SKM-1 (cell line): ENCODE measurements around the gene KCNA4.
"Not testable (repeated sequence)": the region's sequence is repeated elsewhere in the genome, so short reads cannot be mapped to it uniquely, and the experiment has no call there.

Experiments
- DNase-seq: peaks from one replicate; lab custom pipeline; 2025; ENCODE audit not compliant: unreplicated experiment; lab: John Stamatoyannopoulos, UW

Gene KCNA4

GRCh38 chr11:30016588-30017363 lies at the start of gene KCNA4:
Gene KCNA4 (minus strand): TSS chr11:30017030. CDS start chr11:30012678, 4,352 bp downstream.
- DNase-seq = no peak

GRCh38 chr11:30062103-30062502 lies 45.3 kb upstream of the KCNA4 start:
- no peak for DNase-seq

DNA sequence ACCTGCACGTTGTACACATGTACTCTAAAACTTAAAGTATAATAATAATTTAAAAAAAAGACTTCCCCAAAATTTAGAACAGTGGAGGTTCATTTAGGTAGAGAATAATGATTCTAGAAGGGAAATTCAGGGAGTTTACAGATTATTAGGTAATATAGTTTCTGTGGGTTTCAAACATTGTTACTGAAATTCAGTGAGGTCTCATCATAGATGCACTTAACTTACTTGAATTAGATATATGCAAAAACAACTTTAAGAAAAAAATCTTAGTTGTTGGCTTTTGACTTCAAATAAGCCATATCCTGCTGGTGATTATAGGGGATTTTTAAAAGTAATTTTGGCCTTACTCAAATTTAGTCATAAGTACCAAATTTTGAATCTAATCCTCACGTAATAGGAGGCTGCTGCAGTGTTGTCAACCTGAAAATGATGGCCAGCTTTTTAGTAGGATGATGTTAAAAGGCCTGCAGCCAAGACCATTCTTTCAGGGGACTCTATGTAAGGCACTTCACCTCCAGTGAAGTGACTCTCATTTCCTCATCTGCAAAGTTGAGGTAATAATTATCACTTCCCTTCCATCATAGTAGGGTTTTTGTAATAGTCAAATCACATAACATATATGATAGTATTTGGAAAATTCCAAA lies 42.5 kb upstream of the KCNA4 start:
- no peak for DNase-seq

GRCh38 chr11:30049214-30049613 lies 32.4 kb upstream of the KCNA4 start:
- no peak for DNase-seq

- no peak for DNase-seq
Measured at GRCh38 chr11:30046578-30046945, 29.7 kb upstream of the KCNA4 start.

DNA sequence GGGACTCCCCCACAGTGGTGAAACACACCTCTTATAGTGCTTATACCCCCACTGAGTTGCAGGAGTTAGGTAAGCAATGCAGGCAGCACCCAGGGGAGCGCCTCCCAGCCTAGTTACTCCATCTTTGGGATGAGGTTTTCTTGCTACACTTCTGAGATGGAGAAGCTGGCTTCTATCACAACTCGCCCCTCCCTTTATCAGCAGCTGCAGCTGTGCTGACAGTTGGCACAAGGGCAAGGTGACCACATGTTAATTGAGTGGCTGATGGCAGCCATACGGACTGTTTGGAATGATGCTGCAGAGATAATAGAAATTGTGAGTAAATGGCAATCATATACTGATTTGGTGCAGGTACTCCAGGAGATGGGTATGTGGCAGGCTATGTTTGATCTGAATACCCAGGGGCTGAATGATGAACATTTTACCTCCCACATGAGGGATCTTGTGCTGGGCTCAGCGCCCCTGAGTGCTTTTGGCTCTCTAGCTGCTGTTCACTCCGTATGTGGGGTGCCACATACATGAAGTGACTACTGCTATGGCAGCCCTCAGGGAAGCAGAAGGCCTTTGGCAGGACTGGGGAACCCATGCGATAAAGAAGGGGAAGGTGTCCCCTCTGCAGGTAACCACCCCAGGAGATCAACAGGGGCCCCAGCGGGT lies 29.2 kb upstream of the KCNA4 start:
- DNase-seq = no peak

GRCh38 chr11:30045144-30045543 lies 28.3 kb upstream of the KCNA4 start:
- no peak for DNase-seq

- DNase-seq = no peak
Measured at GRCh38 chr11:30041171-30041570, 24.3 kb upstream of the KCNA4 start.

DNA sequence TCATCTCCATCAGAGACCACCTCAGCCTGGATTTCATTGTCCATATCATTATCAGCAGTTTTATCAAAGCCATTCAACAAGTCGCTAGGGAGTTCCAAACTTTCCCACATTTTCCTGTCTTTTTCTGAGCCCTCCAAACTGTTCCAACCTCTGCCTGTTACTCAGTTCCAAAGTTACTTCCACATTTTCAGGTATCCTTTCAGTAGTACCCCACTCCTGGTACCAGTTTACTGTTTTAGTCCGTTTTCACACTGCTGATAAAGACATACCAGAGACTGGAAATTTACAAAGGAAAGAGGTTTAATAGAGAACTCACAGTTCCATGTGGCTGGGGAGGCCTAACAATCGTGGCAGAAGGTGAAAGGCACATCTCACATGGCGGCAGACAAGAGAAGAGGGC lies 17.9 kb upstream of the KCNA4 start:
- not testable (repeated sequence) for DNase-seq

GRCh38 chr11:30034166-30034565 lies 17.3 kb upstream of the KCNA4 start:
- not testable (repeated sequence) for DNase-seq

- DNase-seq = no peak
Measured at GRCh38 chr11:30025396-30026139, 8.7 kb upstream of the KCNA4 start.

- DNase-seq = no peak
Measured at GRCh38 chr11:30023074-30023473, 6.2 kb upstream of the KCNA4 start.

GRCh38 chr11:30019481-30019880 lies 2.7 kb upstream of the KCNA4 start:
- no peak for DNase-seq

DNA sequence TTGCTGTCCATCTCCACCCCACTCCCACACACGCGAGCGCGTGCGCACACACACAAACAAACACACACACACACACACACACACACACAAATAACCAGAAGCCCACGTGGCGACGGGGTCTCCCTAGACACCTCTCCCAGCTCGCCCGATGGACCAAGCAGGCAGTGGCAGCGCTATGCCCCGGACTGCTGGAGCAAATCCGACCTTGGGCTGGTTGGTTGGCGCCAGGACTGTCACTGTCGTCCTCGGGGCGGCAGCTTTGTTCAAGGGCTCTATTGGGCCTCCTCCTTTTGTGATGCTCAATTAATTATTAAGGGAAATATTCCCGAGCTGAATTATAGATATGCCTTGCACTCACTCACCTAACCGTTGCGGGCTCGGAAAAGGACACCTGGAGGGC lies 1.7 kb upstream of the KCNA4 start:
- DNase-seq = no peak

DNA sequence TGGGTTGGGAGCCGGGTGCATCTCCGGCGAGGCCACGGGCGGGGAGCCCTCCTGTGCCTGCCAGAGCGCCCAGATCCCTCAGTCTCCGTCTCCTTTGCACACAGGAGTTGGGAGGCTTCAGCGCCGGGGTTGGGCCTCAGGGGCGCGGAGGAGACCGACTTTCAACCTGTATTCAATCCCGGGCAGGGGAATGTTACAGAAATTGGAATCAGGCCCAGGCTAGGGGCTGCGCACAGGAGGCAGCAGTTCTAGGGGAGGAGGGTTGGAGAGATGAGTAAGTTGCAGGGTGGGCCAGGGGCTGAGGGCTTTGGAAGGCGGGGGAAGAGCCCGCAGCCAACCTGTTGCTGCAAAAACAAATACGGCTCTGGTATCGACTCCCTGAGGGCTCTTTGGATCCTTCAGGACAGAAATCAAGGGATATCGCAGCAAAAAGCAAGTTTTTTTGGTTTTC lies 640 bp upstream of the KCNA4 start:
- no peak for DNase-seq

DNA sequence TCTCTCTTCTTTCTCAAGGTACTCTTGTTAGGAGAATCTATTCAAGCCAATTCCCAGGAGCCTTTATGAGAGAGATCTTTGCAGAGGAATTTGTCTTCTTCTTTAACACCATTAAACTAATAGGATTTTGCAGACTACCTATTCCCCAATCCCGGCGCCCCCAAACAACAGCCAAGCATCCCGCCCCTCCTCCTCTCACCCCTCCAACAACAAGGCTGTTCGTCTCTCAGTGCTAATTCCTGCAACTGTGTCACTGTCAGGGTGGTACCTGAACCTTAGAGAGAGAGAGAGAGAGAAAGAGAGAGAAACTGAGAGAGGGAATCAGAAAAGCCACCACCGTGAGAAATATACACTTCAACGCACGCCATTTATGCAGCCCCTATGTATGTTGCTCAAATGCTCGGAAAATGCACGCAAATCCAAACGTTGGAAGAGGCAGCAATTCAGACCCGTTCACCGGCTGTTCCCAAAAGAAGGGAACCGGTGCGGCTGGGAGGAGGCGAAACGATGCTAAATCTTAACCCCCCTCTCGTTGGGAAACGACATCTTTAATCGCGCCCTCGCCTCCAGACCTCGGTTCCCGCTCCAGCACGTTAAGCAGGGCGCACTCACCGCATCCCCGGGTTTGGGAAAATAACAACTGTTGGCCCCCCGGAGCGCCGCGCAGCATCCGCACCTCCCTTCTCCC lies 961 bp downstream of the KCNA4 start:
- no peak for DNase-seq

DNA sequence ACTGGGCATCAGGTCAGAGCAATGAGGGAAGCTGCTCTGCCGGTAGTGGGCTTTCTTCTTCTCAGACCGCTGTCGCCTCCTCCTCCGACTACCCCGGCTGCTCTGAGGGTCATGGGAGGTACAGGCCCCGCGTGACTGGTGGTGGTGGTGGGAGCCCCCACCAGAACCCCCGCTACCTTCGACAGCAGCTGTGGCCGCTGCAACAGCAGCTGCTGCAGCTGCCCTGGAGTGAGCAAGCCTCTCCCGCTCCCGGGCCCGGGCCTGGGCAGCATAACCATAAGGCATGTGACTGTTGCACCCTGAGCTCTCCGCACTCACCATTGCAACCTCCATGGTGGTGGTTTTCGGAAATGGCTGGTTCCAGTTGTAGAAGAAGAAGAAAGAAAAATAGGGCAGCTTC lies 4.5 kb downstream of the KCNA4 start:
- no peak for DNase-seq

GRCh38 chr11:30009060-30009459 lies 7.8 kb downstream of the KCNA4 start:
- no peak for DNase-seq

DNA sequence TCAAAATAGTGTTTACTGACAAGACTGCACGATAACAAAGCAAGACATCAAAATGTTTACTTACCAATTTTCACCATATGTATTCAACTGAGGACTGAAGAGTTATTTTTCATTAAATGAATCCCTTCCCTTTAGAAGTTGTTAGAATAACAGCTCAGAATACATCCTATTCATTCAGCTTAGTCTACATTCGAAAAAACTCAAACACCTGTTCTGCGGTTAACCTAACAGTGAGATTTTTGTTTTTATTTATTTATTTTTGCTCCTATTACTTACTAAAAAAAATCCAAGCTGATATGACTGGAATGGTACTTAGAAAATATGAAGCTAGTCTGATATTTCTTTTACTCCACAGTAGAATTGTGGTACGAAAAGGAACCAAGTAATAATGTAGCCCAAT lies 10.0 kb downstream of the KCNA4 start:
- no peak for DNase-seq

GRCh38 chr11:30002157-30002785 lies 14.6 kb downstream of the KCNA4 start:
- no peak for DNase-seq
